H9 (cell line): Measurements from ENCODE around the gene CARHSP1. TPM values are rescaled to one million over a fixed set of nuclear protein-coding genes. Genes with fewer than 3 reads are reported as not detected.
"Not testable (repeated sequence)": the region's sequence is repeated elsewhere in the genome, so short reads cannot be mapped to it uniquely, and the experiment has no call there.

Experiments used
- DNase-seq: peaks from one replicate; pipeline ENCODE4 v3.0.0-alpha.2; 2017
- H2AFZ ChIP-seq: one replicate; pipeline ENCODE4 v1.6.1; 2013; ENCODE audit warnings: mild to moderate bottlenecking, low read length, control low read depth, moderate library complexity
- H2AK5ac ChIP-seq: 2 replicates; pipeline ENCODE4 v1.6.1; 2013; ENCODE audit warnings: low read length, control low read depth, mixed read lengths; ENCODE audit not compliant: insufficient read length
- H2BK120ac ChIP-seq: one replicate; pipeline ENCODE4 v1.6.1; 2013; ENCODE audit warnings: low read depth, mild to moderate bottlenecking, low read length, control low read depth, inconsistent platforms; ENCODE audit not compliant: poor library complexity, severe bottlenecking
- H2BK12ac ChIP-seq: 2 replicates; pipeline ENCODE4 v1.6.1; 2013; ENCODE audit warnings: low read length, control low read depth, mixed read lengths, low read depth; ENCODE audit not compliant: insufficient read length
- H2BK15ac ChIP-seq: 2 replicates; pipeline ENCODE4 v1.6.1; 2013; ENCODE audit warnings: low read depth, low read length, control low read depth
- H2BK20ac ChIP-seq: one replicate; pipeline ENCODE4 v1.6.1; 2013; ENCODE audit warnings: low read depth, mild to moderate bottlenecking, low read length, control low read depth, inconsistent platforms; ENCODE audit not compliant: poor library complexity, severe bottlenecking
- H2BK5ac ChIP-seq: 2 replicates; pipeline ENCODE4 v1.6.1; 2013; ENCODE audit warnings: low read length, control low read depth, mixed read lengths; ENCODE audit not compliant: insufficient read length
- H3K14ac ChIP-seq: 2 replicates; pipeline ENCODE4 v1.6.1; 2013; ENCODE audit warnings: low read length, control low read depth; ENCODE audit not compliant: insufficient read depth
- H3K18ac ChIP-seq: 2 replicates; pipeline ENCODE4 v1.6.1; 2013; ENCODE audit warnings: low read depth, mild to moderate bottlenecking, mixed read lengths, low read length, control low read depth; ENCODE audit not compliant: insufficient read length
- H3K23ac ChIP-seq: 2 replicates; pipeline ENCODE4 v1.6.1; 2013; ENCODE audit warnings: low read length, control low read depth, mixed read lengths, low read depth; ENCODE audit not compliant: insufficient read length
- H3K23me2 ChIP-seq: 2 replicates; pipeline ENCODE4 v1.6.1; 2013; ENCODE audit warnings: low read depth, mild to moderate bottlenecking, mixed read lengths, low read length, control low read depth; ENCODE audit not compliant: insufficient read length, poor library complexity, severe bottlenecking
- H3K27ac ChIP-seq: 2 replicates; pipeline ENCODE4 v1.5.1; 2013; ENCODE audit warnings: low read length, control low read depth, mixed read lengths, low read depth; ENCODE audit not compliant: insufficient read length
- H3K27me3 ChIP-seq: 2 replicates; pipeline ENCODE4 v1.6.1; 2013; ENCODE audit warnings: low read length, control low read depth, inconsistent platforms; ENCODE audit not compliant: insufficient read depth
- H3K4ac ChIP-seq: 2 replicates; pipeline ENCODE4 v1.6.1; 2013; ENCODE audit warnings: low read depth, mild to moderate bottlenecking, control low read depth, inconsistent platforms, low read length, moderate library complexity
- H3K4me1 ChIP-seq: 2 replicates; pipeline ENCODE4 v1.6.1; 2013; ENCODE audit warnings: low read length, control low read depth, inconsistent platforms; ENCODE audit not compliant: insufficient read depth
- H3K4me2 ChIP-seq: 2 replicates; pipeline ENCODE4 v1.6.1; 2013; ENCODE audit warnings: low read length, control low read depth, mixed read lengths; ENCODE audit not compliant: insufficient read length, insufficient read depth
- H3K56ac ChIP-seq: 2 replicates; pipeline ENCODE4 v1.6.1; 2013; ENCODE audit warnings: low read depth, mild to moderate bottlenecking, mixed read lengths, low read length, control low read depth; ENCODE audit not compliant: insufficient read length
- H3K79me1 ChIP-seq: 2 replicates; pipeline ENCODE4 v1.6.1; 2013; ENCODE audit warnings: low read depth, mild to moderate bottlenecking, moderate library complexity, low read length, control low read depth, inconsistent platforms; ENCODE audit not compliant: insufficient read depth, poor library complexity, severe bottlenecking
- H3K79me2 ChIP-seq: 2 replicates; pipeline ENCODE4 v1.6.1; 2013; ENCODE audit warnings: low read length, control low read depth, inconsistent platforms; ENCODE audit not compliant: insufficient read depth
- H3K9ac ChIP-seq: 2 replicates; pipeline ENCODE4 v1.6.1; 2013; ENCODE audit warnings: low read length, control low read depth, mixed read lengths; ENCODE audit not compliant: insufficient read length; ENCODE audit errors: extremely low read depth
- H3K9me3 ChIP-seq: one replicate; pipeline ENCODE4 v1.6.1; 2013; ENCODE audit warnings: low read depth, low read length, inconsistent platforms; ENCODE audit not compliant: control insufficient read depth
- H3T11ph ChIP-seq: one replicate; pipeline ENCODE4 v1.6.1; 2013; ENCODE audit warnings: mild to moderate bottlenecking, low read length, control low read depth, inconsistent platforms
- H4K20me1 ChIP-seq: one replicate; pipeline ENCODE4 v1.6.1; 2013; ENCODE audit not compliant: control insufficient read depth, insufficient read length, insufficient read depth
- H4K5ac ChIP-seq: 2 replicates; pipeline ENCODE4 v1.6.1; 2013; ENCODE audit warnings: low read depth, mild to moderate bottlenecking, mixed read lengths, low read length, control low read depth; ENCODE audit not compliant: insufficient read length
- H4K8ac ChIP-seq: replicated peaks from 2 replicates; pipeline ENCODE4 v1.6.1; 2013; ENCODE audit warnings: low read length, control low read depth, mixed read lengths, low read depth; ENCODE audit not compliant: insufficient read length
- H4K91ac ChIP-seq: 2 replicates; pipeline ENCODE4 v1.6.1; 2013; ENCODE audit warnings: low read depth, mild to moderate bottlenecking, moderate library complexity, mixed read lengths, low read length, control low read depth; ENCODE audit not compliant: insufficient read length
- H3K27ac Mint-ChIP-seq, 3 experiments: 2 replicates in 2 of 3; 3 replicates in 1 of 3; pipeline ENCODE4 v1.8.0; 2020 to 2021; ENCODE audit warnings: mixed read lengths in 3 of 3, mild to moderate bottlenecking in 1 of 3, moderate library complexity in 1 of 3
- H3K27me3 Mint-ChIP-seq: 2 replicates; pipeline ENCODE4 v1.8.0; 2021; ENCODE audit warnings: low read depth, mild to moderate bottlenecking, moderate library complexity, mixed read lengths
- H3K36me3 Mint-ChIP-seq, 3 experiments: 2 replicates in 2 of 3; 3 replicates in 1 of 3; pipeline ENCODE4 v1.8.0; 2020 to 2021; ENCODE audit warnings: low read depth in 3 of 3, mixed read lengths in 3 of 3; ENCODE audit not compliant: insufficient read depth in 1 of 3
- H3K4me1 Mint-ChIP-seq, 2 experiments: 2 replicates each; pipeline ENCODE4 v1.8.0; 2020; ENCODE audit warnings: mixed read lengths in 2 of 2
- H3K4me3 Mint-ChIP-seq, 2 experiments: 2 replicates in 1 of 2; 3 replicates in 1 of 2; pipeline ENCODE4 v1.8.0; 2020 to 2021; ENCODE audit warnings: mild to moderate bottlenecking in 2 of 2, mixed read lengths in 2 of 2, moderate library complexity in 1 of 2
- H3K9me3 Mint-ChIP-seq, 2 experiments: 2 replicates in 1 of 2; 3 replicates in 1 of 2; pipeline ENCODE4 v1.8.0; 2020; ENCODE audit warnings: mild to moderate bottlenecking in 2 of 2, mixed read lengths in 2 of 2, moderate library complexity in 1 of 2
- WGBS: extraction: QIAGEN DNeasy Blood & Tissue Kit; methylation state at CpG from one replicate; pipeline ENCODE4 v1.1.7; 2013; ENCODE audit warnings: missing lambda C conversion rate, low lambda C conversion rate, mixed read lengths; ENCODE audit not compliant: insufficient read length; ENCODE audit errors: extremely low coverage; 5-methylcytosine and 5-hydroxymethylcytosine counted together
- total RNA-seq: library from RNA; stranded (reverse); gene quantifications from 2 replicates; pipeline ENCODE4 v1.2.1, GENCODE V29; 2021
- TF ChIP-seq, protein P1 (sequence below): fragments of 200-600 bp; sonication (generic); conservative IDR thresholded peaks from 3 replicates; pipeline ENCODE4 v1.8.0; 2021; ENCODE audit warnings: antibody characterized with exemption, mild to moderate bottlenecking

CARHSP1 gene
- total RNA-seq, 1 experiment from 2014 or later: 194 TPM

DNA sequence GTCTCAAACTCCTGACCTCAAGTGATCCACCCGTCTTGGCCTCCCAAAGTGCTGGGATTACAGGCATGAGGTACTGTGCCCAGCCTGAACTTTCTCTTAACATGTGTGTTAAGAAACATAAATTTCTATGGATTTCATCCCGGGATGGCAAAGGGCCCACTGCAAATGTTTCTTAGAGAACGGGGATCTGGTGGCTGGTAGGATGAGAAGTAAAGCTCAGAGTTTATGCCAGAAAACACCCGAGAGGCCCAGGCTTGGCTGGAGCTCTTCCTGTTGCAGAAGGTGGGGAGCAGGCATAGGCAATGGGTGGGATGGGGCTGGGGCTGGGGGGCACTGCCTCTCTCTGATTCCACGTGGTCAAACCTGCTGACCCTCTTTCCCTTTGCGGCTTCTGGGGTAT lies 5.6 kb upstream of the CARHSP1 start:
- H3K23me2 ChIP-seq: no peaks in the 10 kb centered on the region
- H3K4me2 ChIP-seq: no peak overlapping the region
- no peak for DNase-seq
- no peak overlapping the region for H2BK20ac ChIP-seq
- no peak overlapping the region for H3K9ac ChIP-seq
- no peak overlapping the region for H2BK12ac ChIP-seq
- no peaks in the 10 kb centered on the region for H4K20me1 ChIP-seq
- no peak overlapping the region for H2AFZ ChIP-seq
- no peak overlapping the region for H3K27ac ChIP-seq
- H2AK5ac ChIP-seq: no peak overlapping the region
- Mint-ChIP-seq H3K36me3 (no peaks in the 10 kb centered on the region), H3K27ac (no peak overlapping the region), H3K4me1 (peaks cover 15% of the 10 kb centered on the region in 2 experiments), H3K4me3 (no peak overlapping the region), H3K27me3 (peaks cover 2% of the 10 kb centered on the region; the same call in 1 of the 2 replicates), H3K9me3 (no peaks in the 10 kb centered on the region; a peak in 2 of 5 replicates)
- H4K91ac ChIP-seq: no peak overlapping the region
- no peaks in the 10 kb centered on the region for H3K79me1 ChIP-seq
- no peak overlapping the region for H3K4ac ChIP-seq
- H3K79me2 ChIP-seq: no peaks in the 10 kb centered on the region
- no peaks in the 10 kb centered on the region for H3K27me3 ChIP-seq
- H3T11ph ChIP-seq: no peak overlapping the region
- no CpG with 5 or more reads among the region's 6 CpGs for WGBS
- H2BK5ac ChIP-seq: no peak overlapping the region
- no peak overlapping the region for H3K56ac ChIP-seq
- no peak overlapping the region for H4K8ac ChIP-seq
- H3K14ac ChIP-seq: no peak overlapping the region
- TF ChIP-seq, protein P1, sequence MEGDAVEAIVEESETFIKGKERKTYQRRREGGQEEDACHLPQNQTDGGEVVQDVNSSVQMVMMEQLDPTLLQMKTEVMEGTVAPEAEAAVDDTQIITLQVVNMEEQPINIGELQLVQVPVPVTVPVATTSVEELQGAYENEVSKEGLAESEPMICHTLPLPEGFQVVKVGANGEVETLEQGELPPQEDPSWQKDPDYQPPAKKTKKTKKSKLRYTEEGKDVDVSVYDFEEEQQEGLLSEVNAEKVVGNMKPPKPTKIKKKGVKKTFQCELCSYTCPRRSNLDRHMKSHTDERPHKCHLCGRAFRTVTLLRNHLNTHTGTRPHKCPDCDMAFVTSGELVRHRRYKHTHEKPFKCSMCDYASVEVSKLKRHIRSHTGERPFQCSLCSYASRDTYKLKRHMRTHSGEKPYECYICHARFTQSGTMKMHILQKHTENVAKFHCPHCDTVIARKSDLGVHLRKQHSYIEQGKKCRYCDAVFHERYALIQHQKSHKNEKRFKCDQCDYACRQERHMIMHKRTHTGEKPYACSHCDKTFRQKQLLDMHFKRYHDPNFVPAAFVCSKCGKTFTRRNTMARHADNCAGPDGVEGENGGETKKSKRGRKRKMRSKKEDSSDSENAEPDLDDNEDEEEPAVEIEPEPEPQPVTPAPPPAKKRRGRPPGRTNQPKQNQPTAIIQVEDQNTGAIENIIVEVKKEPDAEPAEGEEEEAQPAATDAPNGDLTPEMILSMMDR: no peak
- H3K4me1 ChIP-seq: no peaks in the 10 kb centered on the region
- H4K5ac ChIP-seq: no peak overlapping the region
- H3K18ac ChIP-seq: no peak overlapping the region
- no peak overlapping the region for H3K23ac ChIP-seq
- H2BK120ac ChIP-seq: no peak overlapping the region
- no peaks in the 10 kb centered on the region for H3K9me3 ChIP-seq
- no peak overlapping the region for H2BK15ac ChIP-seq

DNA sequence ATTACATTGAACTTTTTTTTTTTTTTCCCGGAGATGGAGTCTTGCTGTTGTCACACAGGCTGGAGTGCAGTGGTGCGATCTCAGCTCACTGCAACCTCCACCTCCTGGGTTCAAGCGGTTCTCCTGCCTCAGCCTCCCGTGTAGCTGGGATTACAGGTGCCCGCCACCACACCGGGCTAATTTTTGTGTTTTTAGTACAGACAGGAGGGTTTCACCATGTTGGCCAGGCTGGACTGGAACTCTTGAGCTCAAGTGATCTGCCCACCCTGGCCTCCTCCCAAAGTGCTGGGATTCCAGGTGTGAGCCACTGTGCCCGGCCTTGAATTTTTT lies 5.0 kb upstream of the CARHSP1 start:
- not testable (repeated sequence) for H3K79me2 ChIP-seq, H3T11ph ChIP-seq, H3K9ac ChIP-seq, H4K20me1 ChIP-seq, H2AFZ ChIP-seq, H3K23ac ChIP-seq, H3K27ac Mint-ChIP-seq, H4K5ac ChIP-seq, DNase-seq, H2BK15ac ChIP-seq, H3K4me3 Mint-ChIP-seq, H3K56ac ChIP-seq, H2BK5ac ChIP-seq, H3K79me1 ChIP-seq, H2BK12ac ChIP-seq, H4K91ac ChIP-seq, H2BK120ac ChIP-seq, H3K4ac ChIP-seq, H3K27me3 ChIP-seq, H3K36me3 Mint-ChIP-seq, H3K27me3 Mint-ChIP-seq, H4K8ac ChIP-seq, H3K9me3 Mint-ChIP-seq, H3K14ac ChIP-seq, H3K9me3 ChIP-seq, H3K27ac ChIP-seq, H3K23me2 ChIP-seq, H3K4me1 ChIP-seq, H2AK5ac ChIP-seq, H3K4me2 ChIP-seq, H3K18ac ChIP-seq, H2BK20ac ChIP-seq
- H3K4me1 Mint-ChIP-seq: peaks cover 18 to 19% of the 10 kb centered on the region in 2 experiments
- no CpG with 5 or more reads among the region's 7 CpGs for WGBS
